Left colon (tissue), 2 donors: ENCODE data around the gene PCDHB6. TPM values are rescaled to one million over a fixed set of nuclear protein-coding genes. Genes with fewer than 3 reads are reported as not detected.
"Not testable (repeated sequence)": the region's sequence is repeated elsewhere in the genome, so short reads cannot be mapped to it uniquely, and the experiment has no call there.

Source experiments
- ATAC-seq: fragments of 200-7000 bp; cut with Tn5 transposase; one replicate; pipeline ENCODE4 v1.9.1; 2020; ENCODE audit warnings: mild to moderate bottlenecking, moderate library complexity
- DNase-seq, 2 donors: peaks; one replicate each; pipeline ENCODE4 v3.0.0-alpha.2; 2020
- intact Hi-C, 2 donors: fragments of 100-400 bp; cut with DNase I in 1 of 2; cut with micrococcal nuclease in 1 of 2; formaldehyde crosslinking; loops; one replicate each; pipeline versions ENCODE4 v1.11.2 to v1.14.0; 2022; cut with DNase I, micrococcal nuclease
- total RNA-seq, 2 donors: library from RNA; stranded (reverse); fragmentation: NEBNext Ultra II Directional; extraction: Animal tissue kit (Norgen Biotek cat#: 25700); gene quantifications; one replicate each; pipeline ENCODE4 v1.2.1, GENCODE V29; 2021
- donor health status: DM: no; HTN: no; CAD: no.
- donor health status: DM: yes; HTN: yes; CAD: no.

PCDHB6 gene
- total RNA-seq, 2 donors from 2014 or later = 0.11 TPM; not detected in 1

- intact Hi-C loops = no loop called here
- DNase-seq (no peak), ATAC-seq (no peak)
These were observed 5.9 kb downstream of the PCDHB6 start for GRCh38 chr5:141155540-141156374.

- ATAC-seq, intact Hi-C loops, DNase-seq: not testable (repeated sequence)
These were observed 7.5 kb downstream of the PCDHB6 start for GRCh38 chr5:141157356-141157755.

GRCh38 chr5:141157901-141158300 lies 8.0 kb downstream of the PCDHB6 start:
- intact Hi-C loops, DNase-seq: not testable (repeated sequence)

GRCh38 chr5:141172381-141173204 lies 22.7 kb downstream of the PCDHB6 start, which contains the start of gene PCDHB7:
Gene PCDHB7, plus strand, starts transcription at chr5:141172644. Its CDS starts 192 bp downstream, at chr5:141172836.
- intact Hi-C loops = no loop called here
- ATAC-seq (no peak), DNase-seq (no peak)

More at GRCh38 chr5:141157901-141158300, 8.0 kb downstream of the PCDHB6 start:
- not testable (repeated sequence) for ATAC-seq

GRCh38 chr5:141174291-141175104 lies 24.6 kb downstream of the PCDHB6 start:
- intact Hi-C loops, DNase-seq, ATAC-seq: not testable (repeated sequence)

- no peak for ATAC-seq
- intact Hi-C loops = no loop called here
- no peak for DNase-seq
These were observed 26.1 kb downstream of the PCDHB6 start for GRCh38 chr5:141175933-141176332.

- intact Hi-C loops, ATAC-seq, DNase-seq: not testable (repeated sequence)
These were observed 27.8 kb downstream of the PCDHB6 start, which contains the start of gene PCDHB8 for GRCh38 chr5:141177577-141178191. Gene PCDHB8, plus strand, starts transcription at chr5:141177790. Its CDS starts 245 bp downstream, at chr5:141178035.

- intact Hi-C loops, ATAC-seq: not testable (repeated sequence)
These were observed 29.5 kb downstream of the PCDHB6 start for GRCh38 chr5:141179371-141179770.

GRCh38 chr5:141179876-141180275 lies 30.0 kb downstream of the PCDHB6 start:
- ATAC-seq, intact Hi-C loops, DNase-seq: not testable (repeated sequence)

More at GRCh38 chr5:141179371-141179770, 29.5 kb downstream of the PCDHB6 start:
- not testable (repeated sequence) for DNase-seq

GRCh38 chr5:141180313-141180712 lies 30.5 kb downstream of the PCDHB6 start:
- ATAC-seq (no peak), DNase-seq (no peak)
- intact Hi-C loops = no loop called here

- no peak for DNase-seq
- intact Hi-C loops = no loop called here
- no peak for ATAC-seq
These were observed 32.4 kb downstream of the PCDHB6 start, which contains the start of gene PCDHB16 for GRCh38 chr5:141182248-141182647. Gene PCDHB16, plus strand, starts transcription at chr5:141182387. Its CDS starts 173 bp downstream, at chr5:141182560.

GRCh38 chr5:141184117-141184855 lies 34.4 kb downstream of the PCDHB6 start:
- intact Hi-C loops, ATAC-seq, DNase-seq: not testable (repeated sequence)

GRCh38 chr5:141186897-141187512 lies 37.1 kb downstream of the PCDHB6 start, which contains the start of gene PCDHB9:
Gene PCDHB9, plus strand, starts transcription at chr5:141187161. Its CDS starts 158 bp downstream, at chr5:141187319.
- ATAC-seq (no peak), DNase-seq (peak in 1 of 2 donors; percentile 16)
- intact Hi-C loops = no loop called here

- intact Hi-C loops, DNase-seq, ATAC-seq: not testable (repeated sequence)
These were observed 38.8 kb downstream of the PCDHB6 start for GRCh38 chr5:141188682-141189081.

GRCh38 chr5:141189131-141189530 lies 39.3 kb downstream of the PCDHB6 start:
- DNase-seq, ATAC-seq, intact Hi-C loops: not testable (repeated sequence)

GRCh38 chr5:141192110-141192725 lies 42.4 kb downstream of the PCDHB6 start, which contains the start of gene PCDHB10:
Gene PCDHB10, plus strand, starts transcription at chr5:141192353. Its CDS starts 200 bp downstream, at chr5:141192553.
- no peak for ATAC-seq
- intact Hi-C loops = no loop called here
- peak in 1 of 2 donors; percentile 22 for DNase-seq
